Heart left ventricle (tissue), 16 donors: ENCODE measurements around the gene IL1A. TPM values are rescaled to one million over a fixed set of nuclear protein-coding genes. Genes with fewer than 3 reads are reported as not detected.

Experiments used
- ATAC-seq, 4 donors: fragments of 200-7000 bp; cut with Tn5 transposase; one replicate each; pipeline ENCODE4 v1.9.1; 2020 to 2022; ENCODE audit warnings: moderate library complexity in 4 of 4, mild to moderate bottlenecking in 3 of 4, moderate number of reproducible peaks in 1 of 4
- DNase-seq, 5 donors: peaks; one replicate each; pipeline ENCODE4 v3.0.0-alpha.2; 2020
- H3K27ac ChIP-seq, 12 donors: fragments of 200-600 bp; sonication (generic) in 4 of 12; one replicate each; pipeline versions ENCODE4 v1.5.0 to v1.8.0; 2016 to 2022; ENCODE audit warnings: mild to moderate bottlenecking in 2 of 12
- H3K27me3 ChIP-seq, 9 donors: fragments of 200-600 bp; sonication (generic) in 2 of 9; one replicate each; pipeline versions ENCODE4 v1.5.1 to v1.8.0; 2016 to 2022; ENCODE audit warnings: mild to moderate bottlenecking in 3 of 9
- H3K36me3 ChIP-seq, 9 donors: fragments of 200-600 bp; sonication (generic) in 2 of 9; one replicate each; pipeline versions ENCODE4 v1.5.0 to v1.8.0; 2018 to 2022; ENCODE audit warnings: mild to moderate bottlenecking in 2 of 9
- H3K4me1 ChIP-seq, 12 donors: fragments of 200-600 bp; sonication (generic) in 4 of 12; one replicate each; pipeline versions ENCODE4 v1.5.0 to v1.8.0; 2016 to 2022; ENCODE audit warnings: mild to moderate bottlenecking in 3 of 12
- H3K4me3 ChIP-seq, 12 donors: fragments of 200-600 bp; sonication (generic) in 4 of 12; one replicate each; pipeline versions ENCODE4 v1.5.0 to v1.8.0; 2017 to 2022; ENCODE audit warnings: mild to moderate bottlenecking in 9 of 12, moderate library complexity in 4 of 12
- H3K9me3 ChIP-seq, 12 donors: fragments of 200-600 bp; sonication (generic) in 4 of 12; one replicate each; pipeline versions ENCODE4 v1.5.0 to v1.8.0; 2016 to 2022; ENCODE audit warnings: mild to moderate bottlenecking in 1 of 12
- CTCF ChIP-seq, 12 donors: fragments of 200-600 bp; sonication (generic) in 4 of 12; IDR thresholded peaks; one replicate each; pipeline versions ENCODE4 v1.5.0 to v1.8.0; 2018 to 2022; ENCODE audit warnings: antibody characterized with exemption in 12 of 12, mild to moderate bottlenecking in 5 of 12
- POLR2A ChIP-seq, 2 donors: fragments of 450-650 bp; IDR thresholded peaks; one replicate each; pipeline ENCODE4 v1.6.1; 2017; ENCODE audit warnings: antibody characterized with exemption in 2 of 2, mild to moderate bottlenecking in 2 of 2, moderate library complexity in 2 of 2
- WGBS, 4 donors: extraction: QIAGEN DNeasy Blood & Tissue Kit in 2 of 4; methylation state at CpG; one replicate each; pipeline versions ENCODE4 v1.1.5 to v1.1.7; 2013 to 2018; 5-methylcytosine and 5-hydroxymethylcytosine counted together
- intact Hi-C, 10 donors: fragments of 100-400 bp; cut with DNase I; formaldehyde crosslinking; loops; one replicate each; pipeline versions ENCODE4 v1.11.1 to v1.14.2; 2022
- polyA plus RNA-seq, 2 donors: library from polyadenylated mRNA; stranded (reverse); fragments of 200-250 nt; gene quantifications; one replicate each; pipeline ENCODE4 v1.2.3, GENCODE V29; 2013
- total RNA-seq, 9 donors: library from RNA; depleted of rRNA in 2 of 9; stranded (reverse); fragments of >200 nt in 2 of 9; fragmentation: NEBNext Ultra II Directional in 3 of 9; extraction: Animal tissue kit (Norgen Biotek cat#: 25700) in 3 of 9; gene quantifications; one replicate each; pipeline versions ENCODE4 v1.1.0 to v1.2.4, GENCODE V29; 2016 to 2023
- donor health status: ischemic (EF 13 %, LVEDD 7.1; RV severe dilation, severe dysfunction).
- donor health status: healthy with polysubstance abuse.
- donor health status: DM: no; HTN: yes; CAD: no.
- donor health status: DM: no; HTN: no; CAD: no.
- donor health status: ischemic (EF 25% LVEDD 6.9; RV normal size, moderate dysfunction).
- donor health status: ischemic (EF 25% LVEDD 5.7; RV mildly dilated, moderate dysfunction).
- donor health status: healthy.
- donor health status: DM: yes; HTN: yes; CAD: no.
- donor health status: ischemic (EF 35%, LVEDD 5.7; RV mildly dilated, moderate dysfunction).
- donor health status: nonischemic (EF 11% LVEDD 7.7; RV severe dilation, severe dysfunction).
- donor health status: DM: yes; HTN: yes; CAD: no.
- donor health status: PGD.
- donor health status: ischemic (EF 29% LVEDD 5.4; RV normal size, mild dysfunction).
- donor health status: nonischemic (EF 23%, LVEDD 6.1; RV moderate dilation, normal function).

The IL1A gene
- total and polyA plus RNA-seq, 11 donors = 0.13 TPM; not detected in 10

- no peaks in the 10 kb centered on the region for H3K36me3 ChIP-seq
- 55 to 63% (median 60%) methylated on average over 3 of the region's 3 CpGs for WGBS, 4 donors
- H3K4me3 ChIP-seq = no peak overlapping the region
- no peak overlapping the region for H3K27ac ChIP-seq
- TF ChIP-seq POLR2A (IDR thresholded peaks at IDR 0.05) = no peak
- TF ChIP-seq CTCF (IDR thresholded peaks at IDR 0.05) = no peak
- H3K27me3 ChIP-seq = peaks cover 0 to 6% (median 0%) of the 10 kb centered on the region in 9 donors
- intact Hi-C loops = no loop called here
- ATAC-seq (no peak), DNase-seq (no peak)
- H3K4me1 ChIP-seq = peaks cover 0 to 39% (median under 1%) of the 10 kb centered on the region in 12 donors
- no peaks in the 10 kb centered on the region for H3K9me3 ChIP-seq
Measured at GRCh38 chr2:112788653-112789052, 4.4 kb upstream of the IL1A start.

GRCh38 chr2:112787729-112788393, 3.6 kb upstream of the IL1A start:
- no peaks in the 10 kb centered on the region for H3K9me3 ChIP-seq
- H3K36me3 ChIP-seq = no peaks in the 10 kb centered on the region
- peaks cover 0 to 35% (median 0%) of the 10 kb centered on the region in 12 donors for H3K4me1 ChIP-seq
- 79 to 85% (median 82%) methylated on average over 4 of the region's 4 CpGs for WGBS, 4 donors
- H3K27me3 ChIP-seq = peaks cover 0 to 7% (median 0%) of the 10 kb centered on the region in 9 donors
- DNase-seq (no peak), ATAC-seq (no peak)
- no peak overlapping the region for H3K27ac ChIP-seq
- H3K4me3 ChIP-seq = no peak overlapping the region
- no peak for TF ChIP-seq CTCF (IDR thresholded peaks at IDR 0.05)
- TF ChIP-seq POLR2A (IDR thresholded peaks at IDR 0.05) = no peak
- intact Hi-C loops = no loop called here

GRCh38 chr2:112787294-112787693, 3.0 kb upstream of the IL1A start:
- DNase-seq = no peak
- Histone ChIP-seq H3K27ac (no peak overlapping the region), H3K4me1 (peaks cover 0 to 35% (median 0%) of the 10 kb centered on the region in 12 donors), H3K27me3 (peaks cover 0 to 7% (median 0%) of the 10 kb centered on the region in 9 donors), H3K4me3 (no peak overlapping the region), H3K36me3 (no peaks in the 10 kb centered on the region), H3K9me3 (no peaks in the 10 kb centered on the region)
- no peak for TF ChIP-seq CTCF (IDR thresholded peaks at IDR 0.05)
- TF ChIP-seq POLR2A (IDR thresholded peaks at IDR 0.05) = no peak
- 69 to 76% (median 72%) methylated on average over 3 of the region's 3 CpGs for WGBS, 4 donors
- intact Hi-C loops = no loop called here
- no peak for ATAC-seq

GRCh38 chr2:112783187-112783714, 1.0 kb downstream of the IL1A start:
- Histone ChIP-seq H3K4me3 (no peak overlapping the region), H3K36me3 (no peaks in the 10 kb centered on the region), H3K4me1 (peaks cover 0 to 29% (median 0%) of the 10 kb centered on the region in 12 donors), H3K9me3 (no peaks in the 10 kb centered on the region), H3K27me3 (peaks cover 0 to 7% (median 0%) of the 10 kb centered on the region in 9 donors), H3K27ac (no peak overlapping the region)
- WGBS, 4 donors = 95 to 97% (median 96%) methylated on average over 3 of the region's 3 CpGs
- TF ChIP-seq POLR2A (IDR thresholded peaks at IDR 0.05) (no peak), CTCF (IDR thresholded peaks at IDR 0.05) (no peak)
- no peak for ATAC-seq
- DNase-seq = no peak
- intact Hi-C loops = no loop called here
